HG02588 (cell line): ENCODE measurements around the gene TTC21A.

Source experiments
- ATAC-seq: cut with Tn5 transposase; IDR thresholded peaks from one replicate; pipeline ENCODE4 v1.9.1; 2021; ENCODE audit warnings: mild to moderate bottlenecking, moderate library complexity; ENCODE audit not compliant: unreplicated experiment

The TTC21A gene

DNA sequence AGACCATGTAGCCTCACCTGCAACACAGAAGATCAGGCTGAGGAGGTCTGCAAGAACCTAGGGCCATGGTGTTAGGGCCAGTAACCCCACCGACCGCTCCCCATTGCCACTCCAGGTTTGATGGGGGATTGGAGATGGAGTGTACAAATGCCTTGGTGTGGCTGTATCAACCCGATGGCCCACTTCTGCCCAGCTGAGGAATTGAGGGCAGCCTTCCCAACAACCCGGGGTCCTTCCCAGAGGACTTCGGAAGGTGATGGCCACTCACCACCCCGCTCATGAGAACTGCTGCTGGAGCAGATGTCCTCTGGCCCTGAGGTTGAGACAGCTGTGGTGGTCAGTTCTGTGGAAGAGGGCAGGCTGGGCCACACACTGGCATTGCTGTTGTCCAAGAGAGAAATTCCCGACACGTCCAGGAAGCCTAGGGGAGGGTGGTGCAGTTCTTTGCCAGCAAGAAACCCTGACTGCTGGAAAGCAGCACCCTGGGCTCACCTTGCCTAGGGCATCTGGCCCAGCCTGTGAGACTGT, 8.9 kb upstream of the TTC21A start:
- ATAC-seq: no peak

GRCh38 chr3:39099242-39099641, 8.2 kb upstream of the TTC21A start:
- no peak for ATAC-seq

GRCh38 chr3:39099738-39100499, 7.6 kb upstream of the TTC21A start:
- ATAC-seq: no peak

DNA sequence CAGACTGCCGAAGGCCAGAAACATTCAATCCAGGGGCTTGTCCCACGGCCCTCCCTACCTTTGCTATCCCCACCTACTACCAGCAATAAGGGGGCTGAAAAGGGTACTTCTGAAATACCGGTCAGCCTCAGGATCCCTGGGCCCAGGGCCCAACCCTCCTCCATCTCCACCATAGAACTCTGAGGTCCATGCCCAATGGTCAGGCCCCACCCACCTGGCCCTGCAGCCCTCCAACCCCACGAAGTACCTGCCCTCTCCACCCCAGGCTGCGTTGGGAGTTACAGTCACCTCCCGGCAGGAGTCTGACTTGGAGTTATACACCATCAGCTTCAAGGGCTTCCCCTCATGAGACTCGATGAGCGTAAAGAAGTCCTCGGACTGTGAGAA, 7.0 kb upstream of the TTC21A start:
- no peak for ATAC-seq

DNA sequence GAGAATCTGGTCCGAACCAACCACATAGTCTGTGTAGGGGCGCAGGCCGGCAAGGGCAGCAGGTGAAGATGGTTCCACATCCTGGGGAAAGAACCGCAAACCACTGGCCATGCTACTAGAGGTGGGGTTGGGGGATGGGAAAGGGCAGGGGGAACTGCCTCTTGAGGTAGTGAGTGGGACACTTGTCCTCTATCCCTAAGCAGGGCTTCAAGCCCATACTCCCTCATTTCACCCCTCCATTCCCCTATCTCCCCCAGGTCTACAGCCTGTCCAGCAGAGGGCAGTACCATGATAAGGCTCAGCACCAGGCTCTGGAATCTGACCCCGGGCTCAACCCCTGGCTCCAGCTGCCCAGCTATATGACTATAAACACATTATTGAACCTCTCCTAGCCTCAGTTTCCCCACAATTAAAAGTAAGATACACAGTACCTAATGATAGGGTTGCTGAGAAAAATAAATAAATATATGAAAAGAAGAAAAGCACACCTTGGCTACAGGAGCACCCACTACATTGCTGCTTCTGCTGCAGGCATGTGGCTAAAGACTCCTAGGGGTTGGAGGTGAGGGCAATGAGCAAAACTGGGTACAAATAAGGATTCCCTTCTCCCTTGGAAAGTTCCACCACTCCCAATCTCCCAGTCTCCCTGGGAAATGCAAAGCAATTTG, 6.3 kb upstream of the TTC21A start:
- peak; percentile 60 for ATAC-seq

GRCh38 chr3:39102504-39103323, 4.8 kb upstream of the TTC21A start:
- ATAC-seq: no peak

DNA sequence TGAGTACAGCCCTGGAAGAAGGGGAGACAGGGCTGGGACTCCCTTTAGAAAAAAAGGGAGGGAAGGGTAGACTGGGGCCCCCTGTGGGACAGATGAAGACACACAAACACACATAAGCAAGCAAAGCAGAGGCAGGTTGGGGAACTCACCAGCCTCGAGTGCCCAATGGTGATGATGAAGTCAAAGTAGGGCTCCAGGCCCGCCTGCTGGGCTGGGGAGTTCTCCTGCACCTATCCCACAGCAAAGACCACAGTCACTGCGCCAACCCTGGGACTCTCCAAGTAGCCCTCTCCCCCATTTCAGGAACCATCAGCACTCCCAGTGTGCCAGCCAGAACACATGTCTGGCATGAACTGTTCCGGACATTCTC, 4.2 kb upstream of the TTC21A start:
- ATAC-seq: no peak

DNA sequence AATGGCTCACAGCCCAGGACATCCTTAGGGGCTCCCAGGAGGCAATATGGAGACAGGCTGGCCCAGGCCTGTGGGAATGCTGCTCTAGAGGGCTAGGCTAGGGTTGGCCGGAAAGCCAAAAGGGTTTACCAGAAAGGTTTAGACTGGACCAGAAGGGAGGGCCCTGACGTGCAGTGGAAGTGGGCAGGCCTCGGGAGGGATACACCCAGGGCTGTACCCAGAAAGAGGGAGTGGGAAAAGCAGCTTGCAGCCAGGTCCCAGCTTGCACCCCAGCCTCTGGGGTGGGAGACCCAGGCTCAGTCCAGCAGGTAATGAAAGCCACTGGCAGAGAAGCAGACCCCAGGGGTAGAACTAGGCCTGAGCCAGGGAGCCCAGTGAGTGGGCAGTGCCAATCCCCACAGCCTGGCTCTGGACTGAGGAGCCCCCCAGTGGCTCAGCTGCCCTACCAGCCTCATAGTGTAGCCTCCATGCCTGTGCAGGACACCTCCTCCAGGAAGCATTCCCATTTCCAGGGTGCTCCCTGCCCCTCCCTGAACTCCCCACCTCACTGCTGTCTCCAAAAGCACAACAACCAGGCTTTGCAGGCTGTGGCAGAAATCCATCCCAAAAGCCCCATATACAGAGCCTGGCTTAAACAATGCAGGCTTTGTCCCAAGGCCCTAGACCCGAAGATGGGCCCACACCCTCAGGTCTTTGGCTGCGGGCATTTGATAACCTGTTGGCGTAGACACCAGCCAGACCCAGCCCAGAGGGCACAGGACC, 3.5 kb upstream of the TTC21A start:
- no peak for ATAC-seq

DNA sequence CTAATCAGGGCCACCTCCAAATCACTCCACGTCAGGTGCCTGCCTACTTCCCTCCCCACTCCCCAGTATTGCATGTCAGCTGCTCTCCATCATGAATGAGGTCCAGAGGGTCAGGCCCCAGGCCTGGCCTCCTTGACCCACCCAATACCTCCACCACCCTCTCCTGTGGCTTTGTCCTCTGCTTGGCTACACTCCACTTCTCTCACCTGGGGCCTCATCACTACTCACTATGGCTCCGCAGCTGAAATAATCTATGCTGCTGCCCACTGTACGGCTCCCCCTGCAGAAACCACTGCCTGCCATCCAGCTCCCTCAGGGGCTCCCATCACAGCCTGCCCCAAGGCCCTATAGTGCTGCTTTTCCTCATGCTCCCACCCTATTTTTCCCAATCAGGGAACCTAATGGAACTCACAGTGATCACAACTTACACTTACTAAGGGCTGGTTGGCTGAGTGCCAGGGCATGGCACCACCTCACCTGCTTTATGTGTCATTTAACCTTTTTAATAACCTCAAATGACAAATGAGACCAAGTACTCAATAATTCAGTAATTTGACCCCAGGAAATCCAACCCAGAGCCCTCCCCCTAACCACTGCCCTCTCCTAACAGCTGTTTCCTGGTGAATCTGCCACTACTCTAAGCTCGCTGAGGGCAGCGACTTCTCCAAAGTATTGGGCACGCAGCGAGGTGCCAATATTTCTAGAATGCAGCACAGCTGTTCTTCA, 2.4 kb upstream of the TTC21A start:
- ATAC-seq: no peak

- ATAC-seq: no peak
Measured at GRCh38 chr3:39105687-39106063, 1.8 kb upstream of the TTC21A start.

- ATAC-seq: no peak
Measured at GRCh38 chr3:39106281-39106811, 1.1 kb upstream of the TTC21A start.

DNA sequence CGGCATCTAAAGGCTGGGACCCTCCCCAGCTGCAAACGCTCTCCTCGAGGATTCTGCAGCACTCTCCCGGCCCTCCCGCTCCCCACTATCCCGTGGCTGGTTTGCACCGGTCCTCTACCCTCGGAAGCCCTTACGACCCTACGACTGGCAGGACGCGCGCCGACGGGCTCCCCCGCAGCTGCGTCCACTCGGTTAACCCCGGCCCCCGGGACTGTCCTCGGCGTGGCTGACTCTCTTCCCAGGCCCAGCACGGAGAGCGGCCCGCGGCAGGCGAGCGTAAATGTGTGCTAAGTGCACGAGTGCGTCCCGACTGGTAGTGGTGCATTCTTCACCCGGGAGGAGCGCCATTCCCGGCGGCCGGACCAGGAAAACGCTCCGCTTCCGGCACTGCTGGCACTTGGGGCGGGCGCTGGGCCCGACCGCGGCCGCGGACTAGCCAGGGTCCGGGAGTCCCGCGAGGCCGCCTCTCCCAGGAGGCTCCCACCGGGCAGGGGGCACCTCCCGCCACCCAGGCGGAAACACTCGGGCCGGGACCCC, 561 bp upstream of the TTC21A start:
- ATAC-seq: peak; percentile 5

GRCh38 chr3:39108200-39108710, 775 bp downstream of the TTC21A start:
- peak; percentile 75 for ATAC-seq

GRCh38 chr3:39109086-39109485, 1.6 kb downstream of the TTC21A start:
- no peak for ATAC-seq

GRCh38 chr3:39110041-39110639, 2.7 kb downstream of the TTC21A start:
- ATAC-seq: no peak

GRCh38 chr3:39112113-39112512, 4.6 kb downstream of the TTC21A start:
- no peak for ATAC-seq

GRCh38 chr3:39112535-39112934, 5.1 kb downstream of the TTC21A start:
- no peak for ATAC-seq

DNA sequence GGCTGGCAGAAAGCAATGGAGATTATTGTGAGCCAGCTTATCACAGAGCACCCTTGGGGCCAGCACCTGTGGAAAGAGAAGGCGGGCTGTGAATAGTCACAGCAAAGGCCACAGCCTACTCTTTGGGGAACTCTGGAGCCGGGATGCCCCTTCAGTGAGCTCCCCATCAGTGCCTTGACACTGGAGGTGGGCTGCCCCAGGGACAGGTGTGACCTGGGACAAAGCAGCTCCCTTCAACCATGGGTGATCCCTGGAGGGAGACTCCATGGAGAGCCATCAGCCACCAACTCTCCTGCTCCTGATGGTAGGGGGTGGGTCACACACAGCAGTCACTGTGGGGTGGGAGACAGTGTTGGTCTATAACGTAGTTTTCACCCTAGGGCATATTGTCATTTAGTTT, 5.8 kb downstream of the TTC21A start:
- ATAC-seq: no peak

- ATAC-seq: no peak
Measured at GRCh38 chr3:39114456-39114855, 7.0 kb downstream of the TTC21A start.
